ENCODE results near the gene ADGRA1. TPM values are rescaled to one million over a fixed set of nuclear protein-coding genes. Genes with fewer than 3 reads are reported as not detected.

ADGRA1 gene
- total and polyA plus RNA-seq, 2 experiments from 2014 or later, result 0.23 to 0.52 TPM

GRCh38 chr10:133123050-133123745 lies 35.5 kb downstream of the ADGRA1 start (continued):
- TF ChIP-seq ZNF462 (CRISPR knock-in tag; IDR thresholded peaks at IDR 0.05), result no peak
- no peak for TF ChIP-seq CREB1 (CRISPR knock-in tag; IDR thresholded peaks at IDR 0.05; ENCODE audit: low read depth)
- no peak for TF ChIP-seq ZNF114 (CRISPR knock-in tag; IDR thresholded peaks at IDR 0.05)

GRCh38 chr10:133123746-133124356 lies 36.1 kb downstream of the ADGRA1 start:
- Histone ChIP-seq H3K79me2 (replicated peaks; ENCODE audit: insufficient read depth) (no peaks in the 10 kb centered on the region), H4K20me1 (replicated peaks; ENCODE audit: insufficient read depth) (no peaks in the 10 kb centered on the region), H3K4me3 (no peak overlapping the region), H3F3A (replicated peaks; ENCODE audit: low read depth) (no peaks in the 10 kb centered on the region), H3K36me3 (ENCODE audit: insufficient read depth) (no peaks in the 10 kb centered on the region), H3K27me3 (ENCODE audit: insufficient read depth) (no peaks in the 10 kb centered on the region), H2AFZ (no peak overlapping the region), H3K27ac (ENCODE audit: low read depth) (no peak overlapping the region), H3K4me2 (no peak overlapping the region), H3K4me1 (ENCODE audit: insufficient read depth) (no peaks in the 10 kb centered on the region), H3K9me2 (ENCODE audit: insufficient read depth) (no peaks in the 10 kb centered on the region)
- ATAC-seq, result peak; percentile 3; the same call in 2 of the 3 replicates
- peaks cover 5% of the 10 kb centered on the region for H3K27me3 Mint-ChIP-seq (ENCODE audit: insufficient read depth, low read depth, poor library complexity)
- peaks cover 2% of the 10 kb centered on the region; the same call in 1 of the 3 replicates for H3K4me1 Mint-ChIP-seq
- no peak overlapping the region for H3K27ac Mint-ChIP-seq
- no peaks in the 10 kb centered on the region for H3K36me3 Mint-ChIP-seq (ENCODE audit: low read depth)
- no peaks in the 10 kb centered on the region; the same call in 2 of the 3 replicates for H3K9me3 Mint-ChIP-seq
- no peak for DNase-seq (ENCODE audit: low spot score)
- H3K4me3 Mint-ChIP-seq, result no peak overlapping the region
- TF ChIP-seq REST (IDR thresholded peaks at IDR 0.05; ENCODE audit: unreplicated experiment) (no peak), EZH2 (IDR thresholded peaks at IDR 0.05; ENCODE audit: low read depth, unreplicated experiment) (no peak), CREB1 (CRISPR knock-in tag; IDR thresholded peaks at IDR 0.05; ENCODE audit: low read depth) (no peak), POLR2AphosphoS5 (IDR thresholded peaks at IDR 0.05; ENCODE audit: low read depth) (no peak)
